ENCODE data around the gene PATZ1. TPM values are rescaled to one million over a fixed set of nuclear protein-coding genes. Genes with fewer than 3 reads are reported as not detected.

Gene PATZ1
- total RNA-seq, 1 donor from 2014 or later, result 18.4 TPM

- intact Hi-C loops (cut with DNase I), result no loop called here
- peaks cover 0 to 33% of the 10 kb centered on the region in 2 donors for H3K36me3 ChIP-seq
Measured at GRCh38 chr22:31288496-31289240, 57.5 kb downstream of the PATZ1 start.

DNA sequence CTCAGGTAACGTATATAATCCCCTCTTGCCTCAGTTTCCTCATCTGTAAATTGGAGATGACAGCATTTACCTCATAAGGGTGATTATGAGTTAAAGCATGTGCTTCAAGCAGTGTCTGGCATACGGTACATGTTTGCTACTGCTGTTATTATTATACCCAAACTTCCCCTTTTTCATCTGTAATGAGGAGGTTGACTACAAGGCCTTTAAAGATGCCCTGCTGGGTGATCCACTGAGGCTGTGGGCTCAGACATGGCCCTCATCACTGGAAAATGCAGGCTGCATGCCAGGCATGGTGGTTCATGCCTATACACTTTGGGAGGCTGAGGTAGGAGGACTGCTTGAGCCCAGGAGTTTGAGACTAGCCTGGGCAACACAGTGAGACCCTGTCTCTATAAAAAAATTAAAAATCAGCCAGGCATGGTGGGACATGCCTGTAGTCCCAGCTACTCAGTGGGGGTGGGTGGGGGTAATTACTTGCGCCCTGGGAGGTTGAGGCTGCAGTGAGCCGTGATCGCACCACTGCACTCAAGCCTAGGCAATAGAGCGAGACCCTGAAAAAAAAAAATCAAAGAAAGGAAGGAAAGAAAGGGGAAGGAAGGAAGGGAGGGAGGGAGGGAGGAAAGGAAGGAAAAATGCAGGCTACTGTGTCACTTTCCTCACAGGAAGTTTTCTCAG lies 58.2 kb downstream of the PATZ1 start:
- Histone ChIP-seq H3K4me1 (peaks cover 42% of the 10 kb centered on the region), H3K9me3 (no peaks in the 10 kb centered on the region), H3K36me3 (peaks cover 0 to 40% of the 10 kb centered on the region in 2 donors), H3K27me3 (no peaks in the 10 kb centered on the region), H3K4me3 (no peak overlapping the region), H3K27ac (peak overlapping the region; percentile 97)
- peak in 1 of 2 donors; percentile 78 for DNase-seq (ENCODE audit: extremely low spot score in 2 of 2)
- intact Hi-C loops (cut with DNase I), result no loop called here
- no peak for TF ChIP-seq POLR2A (IDR thresholded peaks at IDR 0.05)
- TF ChIP-seq POLR2AphosphoS5 (IDR thresholded peaks at IDR 0.05; ENCODE audit: insufficient read depth in 1 of 2, low read depth in 1 of 2), result no peak
- TF ChIP-seq, protein P1, sequence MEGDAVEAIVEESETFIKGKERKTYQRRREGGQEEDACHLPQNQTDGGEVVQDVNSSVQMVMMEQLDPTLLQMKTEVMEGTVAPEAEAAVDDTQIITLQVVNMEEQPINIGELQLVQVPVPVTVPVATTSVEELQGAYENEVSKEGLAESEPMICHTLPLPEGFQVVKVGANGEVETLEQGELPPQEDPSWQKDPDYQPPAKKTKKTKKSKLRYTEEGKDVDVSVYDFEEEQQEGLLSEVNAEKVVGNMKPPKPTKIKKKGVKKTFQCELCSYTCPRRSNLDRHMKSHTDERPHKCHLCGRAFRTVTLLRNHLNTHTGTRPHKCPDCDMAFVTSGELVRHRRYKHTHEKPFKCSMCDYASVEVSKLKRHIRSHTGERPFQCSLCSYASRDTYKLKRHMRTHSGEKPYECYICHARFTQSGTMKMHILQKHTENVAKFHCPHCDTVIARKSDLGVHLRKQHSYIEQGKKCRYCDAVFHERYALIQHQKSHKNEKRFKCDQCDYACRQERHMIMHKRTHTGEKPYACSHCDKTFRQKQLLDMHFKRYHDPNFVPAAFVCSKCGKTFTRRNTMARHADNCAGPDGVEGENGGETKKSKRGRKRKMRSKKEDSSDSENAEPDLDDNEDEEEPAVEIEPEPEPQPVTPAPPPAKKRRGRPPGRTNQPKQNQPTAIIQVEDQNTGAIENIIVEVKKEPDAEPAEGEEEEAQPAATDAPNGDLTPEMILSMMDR (IDR thresholded peaks at IDR 0.05), result no peak

More at GRCh38 chr22:31288496-31289240, 57.5 kb downstream of the PATZ1 start:
- TF ChIP-seq POLR2A (IDR thresholded peaks at IDR 0.05), result no peak
- TF ChIP-seq, protein P1 (IDR thresholded peaks at IDR 0.05), result no peak
- TF ChIP-seq POLR2AphosphoS5 (IDR thresholded peaks at IDR 0.05; ENCODE audit: insufficient read depth in 1 of 2, low read depth in 1 of 2), result no peak
- H3K4me1 ChIP-seq, result peaks cover 46% of the 10 kb centered on the region
- DNase-seq (ENCODE audit: extremely low spot score in 2 of 2), result peak in 1 of 2 donors; percentile 80
- peak overlapping the region; percentile 97 for H3K27ac ChIP-seq
- H3K27me3 ChIP-seq, result no peaks in the 10 kb centered on the region
- H3K4me3 ChIP-seq, result peak overlapping the region in 1 of 2 donors; percentile 69
- H3K9me3 ChIP-seq, result no peaks in the 10 kb centered on the region

- H3K4me1 ChIP-seq, result peaks cover 36% of the 10 kb centered on the region
- TF ChIP-seq POLR2A (IDR thresholded peaks at IDR 0.05) (no peak), POLR2AphosphoS5 (IDR thresholded peaks at IDR 0.05; ENCODE audit: insufficient read depth in 1 of 2, low read depth in 1 of 2) (peak in 1 of 2 donors; percentile 33)
- H3K27me3 ChIP-seq, result no peaks in the 10 kb centered on the region
- H3K4me3 ChIP-seq, result no peak overlapping the region
- no peak for DNase-seq (ENCODE audit: extremely low spot score in 2 of 2)
- peak overlapping the region; percentile 97 for H3K27ac ChIP-seq
- H3K9me3 ChIP-seq, result no peaks in the 10 kb centered on the region
- H3K36me3 ChIP-seq, result peaks cover 0 to 54% of the 10 kb centered on the region in 2 donors
- intact Hi-C loops (cut with DNase I), result no loop called here
Measured at GRCh38 chr22:31286360-31287255, 59.5 kb downstream of the PATZ1 start.

DNA sequence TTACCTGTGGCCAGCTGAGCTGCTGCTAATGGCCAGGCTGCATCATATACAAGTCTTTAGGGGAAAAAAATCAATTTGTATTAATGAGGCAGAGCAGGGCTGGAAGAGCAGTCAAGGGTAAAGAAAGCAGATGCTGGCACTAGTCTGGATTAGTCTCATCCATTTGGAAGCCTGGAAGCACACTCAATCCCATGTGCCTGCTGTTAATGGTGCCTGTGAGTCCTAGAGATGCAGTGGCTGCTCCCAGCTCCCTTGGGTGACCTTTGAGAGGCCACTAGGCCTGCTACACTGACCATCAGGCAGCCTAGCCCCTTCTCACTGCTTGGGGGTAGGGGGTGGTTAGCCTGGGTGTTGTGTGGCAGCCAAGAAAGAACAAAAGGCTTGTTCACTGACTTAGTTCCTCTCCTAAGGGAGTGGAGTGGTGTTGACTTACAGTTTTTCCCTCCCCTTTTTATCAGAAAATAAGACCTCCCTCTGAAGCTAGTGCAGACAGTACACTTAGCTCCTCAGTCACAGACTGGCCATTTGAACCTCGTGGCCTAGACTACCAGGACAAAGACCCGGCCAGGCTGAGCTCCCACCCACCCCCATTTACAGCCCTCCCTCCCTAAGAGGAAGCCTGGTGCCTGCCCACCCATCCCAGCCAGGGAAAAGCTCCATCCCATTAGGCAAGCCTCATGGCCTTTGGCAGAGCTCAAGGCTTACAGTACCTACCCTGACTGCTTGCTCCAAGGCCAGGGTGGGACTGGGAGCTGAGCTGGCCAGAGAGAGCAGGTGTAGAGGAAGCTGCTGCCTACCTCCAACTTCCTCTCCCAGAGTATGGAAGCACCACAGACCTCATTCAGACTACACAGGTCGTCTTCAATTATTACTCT lies 61.6 kb downstream of the PATZ1 start:
- TF ChIP-seq, protein P1 (IDR thresholded peaks at IDR 0.05), result no peak
- TF ChIP-seq POLR2AphosphoS5 (IDR thresholded peaks at IDR 0.05; ENCODE audit: insufficient read depth in 1 of 2, low read depth in 1 of 2), result no peak
- Histone ChIP-seq H3K27me3 (no peaks in the 10 kb centered on the region), H3K27ac (peak overlapping the region; percentile 71), H3K4me1 (peaks cover 30% of the 10 kb centered on the region), H3K36me3 (peaks cover 0 to 65% of the 10 kb centered on the region in 2 donors), H3K4me3 (no peak overlapping the region), H3K9me3 (no peaks in the 10 kb centered on the region)
- intact Hi-C loops (cut with DNase I), result no loop called here
- no peak for DNase-seq (ENCODE audit: extremely low spot score in 2 of 2)

All from vagina (tissue), 2 donors.